GM19372 (cell line): Measurements from ENCODE around the gene NEB.

ENCODE experiments used
- ATAC-seq: cut with Tn5 transposase; IDR thresholded peaks from one replicate; pipeline ENCODE4 v1.9.1; 2021; ENCODE audit warnings: mild to moderate bottlenecking, low read depth, moderate library complexity; ENCODE audit not compliant: unreplicated experiment

NEB gene

DNA sequence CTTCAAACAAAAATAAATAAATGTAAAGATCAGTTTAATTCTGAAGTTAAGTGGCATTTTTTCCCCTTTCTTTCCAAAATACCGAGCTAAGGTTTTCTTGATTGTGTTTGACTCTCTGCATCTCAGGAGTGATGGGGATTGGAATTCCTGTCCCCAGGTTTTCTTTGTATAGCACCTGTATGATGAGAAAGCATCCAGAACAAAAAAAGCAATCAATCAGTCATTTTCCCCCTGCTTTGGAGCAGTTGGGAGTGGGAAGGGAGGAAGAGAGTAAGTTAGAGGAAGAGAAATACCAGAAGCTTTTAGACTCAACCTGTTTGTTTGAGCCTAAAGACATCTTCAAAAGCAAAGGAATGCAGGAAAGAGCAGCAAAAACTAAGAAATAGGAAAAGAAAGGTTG lies 236.1 kb downstream of the NEB start:
- no peak for ATAC-seq

GRCh38 chr2:151491496-151491895 lies 242.8 kb downstream of the NEB start:
- ATAC-seq = no peak

DNA sequence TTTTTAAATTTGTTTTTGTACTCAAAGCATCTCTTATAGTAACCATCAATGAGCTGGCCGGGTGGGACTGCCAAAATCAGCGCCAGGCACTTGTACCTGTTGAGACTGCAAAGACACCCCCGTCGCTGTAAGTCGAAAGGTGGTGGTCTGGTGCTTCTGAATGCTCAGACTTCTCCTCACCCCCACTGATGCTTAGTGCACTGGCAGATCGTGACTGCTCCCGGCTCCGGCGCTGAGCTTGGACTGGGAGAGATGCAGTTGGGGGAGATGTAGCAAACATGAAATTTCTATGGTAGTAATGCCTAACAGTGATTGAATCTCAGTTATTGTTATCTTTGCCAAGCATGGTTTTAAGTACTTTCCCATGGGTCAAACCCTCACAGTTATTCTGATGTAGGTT lies 244.0 kb downstream of the NEB start:
- no peak for ATAC-seq

DNA sequence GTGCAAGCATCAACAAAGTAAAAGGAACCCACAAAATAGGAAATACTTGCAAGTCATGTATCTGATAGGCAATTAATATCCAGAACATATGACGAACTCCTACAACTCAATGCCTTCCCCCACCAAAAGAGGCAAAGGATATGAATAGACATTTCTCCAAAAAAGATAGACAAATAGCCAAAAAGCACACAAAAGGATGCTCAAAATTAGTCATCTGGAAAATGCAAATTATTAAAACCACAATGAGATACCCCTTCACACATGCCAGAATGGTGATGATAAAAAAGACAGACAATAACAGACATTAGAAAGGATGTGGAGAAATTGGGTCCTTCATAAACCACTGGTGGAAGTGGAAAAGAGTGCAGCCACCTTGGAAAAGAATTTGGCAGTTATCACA lies 248.2 kb downstream of the NEB start:
- no peak for ATAC-seq

- no peak for ATAC-seq
These were observed 250.2 kb downstream of the NEB start for GRCh38 chr2:151484100-151484499.

GRCh38 chr2:151483546-151483945 lies 250.7 kb downstream of the NEB start:
- ATAC-seq = no peak

DNA sequence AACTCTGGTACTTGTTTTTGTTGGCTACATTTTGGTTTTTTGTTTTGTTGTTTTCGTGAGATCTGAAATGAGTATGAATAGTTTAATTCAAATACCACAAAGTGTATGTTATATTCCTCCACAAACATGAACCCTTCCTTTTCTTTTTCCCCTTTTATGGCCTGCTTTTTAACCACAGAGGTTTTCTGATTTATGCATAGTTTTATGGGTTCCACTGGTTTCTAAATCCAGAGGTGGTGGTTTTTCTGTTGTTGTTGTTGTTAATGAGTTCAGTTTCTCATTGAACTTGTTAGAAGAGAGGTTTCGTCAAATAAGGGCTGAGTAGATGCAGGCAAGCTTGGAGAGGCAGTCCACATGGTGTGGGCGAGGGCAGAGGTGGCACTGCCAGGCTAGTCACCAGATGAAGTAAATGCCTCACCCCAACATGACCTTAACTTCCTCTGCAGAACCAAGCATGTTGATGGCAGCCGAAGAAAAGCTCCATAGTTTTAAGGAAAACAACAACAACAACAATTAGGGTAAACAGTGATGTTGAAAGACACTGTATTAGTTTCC lies 252.0 kb downstream of the NEB start:
- ATAC-seq = no peak

DNA sequence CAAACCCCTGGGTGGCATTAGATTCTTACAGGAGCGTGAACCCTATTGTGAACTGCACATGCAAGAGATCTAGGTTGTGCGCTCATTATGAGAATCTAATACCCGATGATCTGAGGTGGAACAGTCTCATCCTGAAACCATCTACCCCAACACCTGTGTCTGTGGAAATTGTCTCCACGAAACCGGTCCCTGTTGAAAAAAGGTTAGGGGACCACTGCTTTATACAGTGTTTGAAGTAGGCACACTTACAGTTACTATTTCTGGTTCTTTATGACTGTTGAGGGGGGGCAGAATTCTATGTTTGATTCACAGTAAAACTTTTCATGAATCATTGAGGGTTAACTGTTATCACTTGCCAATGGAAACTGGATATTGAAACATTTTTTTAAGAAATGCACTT lies 252.5 kb downstream of the NEB start:
- ATAC-seq = no peak

DNA sequence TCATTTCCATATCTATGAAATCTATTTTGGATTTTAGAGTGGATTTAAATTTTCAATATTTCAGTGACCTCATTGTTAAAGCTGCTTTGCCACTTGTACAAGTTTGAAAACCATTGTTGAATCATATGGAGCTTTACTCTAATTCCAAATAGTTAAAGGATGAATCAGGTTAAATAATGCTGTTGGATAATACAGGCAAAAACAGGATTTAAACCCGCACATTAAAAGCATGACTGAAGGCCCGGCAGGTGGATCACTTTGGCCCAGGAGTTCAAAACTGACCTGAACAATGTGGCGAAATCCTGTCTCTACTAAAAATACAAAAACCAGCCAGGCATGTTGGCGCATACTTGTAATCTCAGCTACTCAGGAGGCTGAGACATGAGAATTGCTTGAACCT lies 256.3 kb downstream of the NEB start:
- ATAC-seq = no peak

- ATAC-seq = no peak
These were observed 258.0 kb downstream of the NEB start for GRCh38 chr2:151476287-151476686.

DNA sequence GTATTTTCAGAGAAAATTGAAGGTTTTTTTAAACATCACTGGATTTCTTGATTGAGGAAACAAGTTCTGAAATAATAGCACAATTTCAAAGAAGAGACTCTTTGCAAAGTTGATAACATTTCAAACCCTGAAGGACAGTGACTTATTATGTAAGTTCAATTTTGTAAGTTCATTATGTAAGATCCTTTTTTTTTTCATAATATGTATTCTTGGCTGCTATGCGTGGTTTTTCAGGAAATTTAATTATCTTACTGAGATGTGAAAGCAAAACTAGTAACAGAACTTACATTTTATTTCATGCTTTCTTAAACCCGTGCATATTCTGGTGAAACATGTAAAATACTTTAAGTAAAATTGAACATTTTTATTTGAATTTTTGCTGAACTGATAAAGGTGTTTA lies 259.2 kb downstream of the NEB start:
- no peak for ATAC-seq

DNA sequence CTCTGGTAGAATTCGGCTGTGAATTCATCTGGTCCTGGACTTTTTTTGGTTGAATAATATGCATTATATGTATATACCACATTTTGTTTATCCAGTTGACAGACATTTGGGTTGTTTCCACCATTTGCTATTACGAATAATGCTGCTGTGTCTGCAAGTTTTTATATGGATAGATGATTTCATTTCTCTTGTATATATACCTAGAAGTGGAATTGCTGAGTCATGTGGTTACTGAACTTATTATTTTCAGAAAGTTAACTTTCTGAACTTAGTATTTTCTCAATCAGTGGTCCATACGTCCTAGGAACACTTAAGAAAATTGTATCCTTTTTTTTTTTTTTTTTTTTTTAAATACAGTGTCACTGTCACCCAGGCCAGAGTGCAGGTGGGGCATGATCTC lies 261.3 kb downstream of the NEB start:
- ATAC-seq = no peak

DNA sequence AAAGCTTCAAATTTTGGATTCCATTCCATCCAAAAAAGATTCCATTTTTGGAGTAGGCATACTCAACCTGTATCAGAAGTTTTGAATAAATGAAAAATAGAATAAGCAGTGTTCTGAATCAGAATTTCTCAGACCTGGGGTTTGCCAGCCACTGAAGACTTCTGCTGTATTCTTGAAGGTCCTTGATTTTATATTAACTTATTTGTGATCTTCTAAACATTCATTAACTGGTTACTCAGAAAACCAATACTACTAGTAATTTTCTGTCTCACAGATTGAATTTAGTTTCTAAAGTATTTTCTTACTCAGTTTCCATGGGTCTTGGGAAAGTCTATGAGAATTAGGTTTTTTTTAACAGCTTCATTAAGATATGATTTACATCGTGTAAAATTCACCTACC lies 263.7 kb downstream of the NEB start:
- ATAC-seq = no peak

GRCh38 chr2:151465771-151466170 lies 268.5 kb downstream of the NEB start:
- ATAC-seq = no peak

DNA sequence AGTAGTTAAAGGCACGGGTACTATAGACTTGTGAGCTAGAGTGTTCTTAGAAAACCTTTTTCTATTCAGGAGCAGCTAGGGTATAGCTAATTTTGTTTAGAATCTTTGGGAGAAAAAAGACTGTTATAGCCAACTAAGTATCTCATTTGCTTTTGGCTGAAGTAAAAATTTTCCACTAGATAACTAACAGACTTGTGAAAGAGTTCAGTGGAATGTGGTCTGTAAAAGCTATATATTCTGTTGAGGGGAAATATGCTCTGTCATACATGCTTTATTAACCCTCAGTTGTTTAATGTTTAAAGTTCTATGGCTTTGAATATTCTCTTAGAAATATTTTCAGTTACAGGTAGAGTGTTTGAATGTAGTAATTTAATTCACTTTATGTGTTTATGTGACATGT lies 274.9 kb downstream of the NEB start:
- ATAC-seq = no peak

GRCh38 chr2:151439127-151439526 lies 295.1 kb downstream of the NEB start:
- no peak for ATAC-seq

- ATAC-seq = no peak
These were observed 295.8 kb downstream of the NEB start for GRCh38 chr2:151438506-151438905.

GRCh38 chr2:151437630-151438029 lies 296.6 kb downstream of the NEB start:
- ATAC-seq = no peak
